ENCODE results near the gene PPIL3. TPM values are rescaled to one million over a fixed set of nuclear protein-coding genes. Genes with fewer than 3 reads are reported as not detected.

The PPIL3 gene
- total and polyA plus RNA-seq, 11 donors: 11.3 to 27.7 (median 20.8) TPM

DNA sequence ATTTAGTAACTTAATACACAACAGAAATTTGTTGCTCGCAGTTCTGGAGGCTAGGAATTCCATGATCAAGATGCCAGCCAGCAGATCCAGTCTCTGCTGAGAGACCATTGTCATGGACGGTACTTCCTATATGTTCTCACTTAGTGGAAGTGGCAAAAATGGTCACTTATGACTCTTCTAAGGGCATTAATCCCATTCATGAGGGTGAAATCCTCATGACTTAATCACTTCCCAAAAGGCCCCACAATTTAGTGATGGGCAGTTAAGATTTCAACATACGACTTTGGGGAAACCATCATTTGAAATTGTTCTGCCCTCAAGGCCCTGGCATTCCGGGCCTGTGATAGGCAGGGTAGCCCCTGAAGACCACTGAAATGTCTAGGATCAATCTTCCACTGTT is 54.2 kb downstream of the PPIL3 start:
- Histone ChIP-seq H3K4me3 (no peak overlapping the region), H3K27ac (no peak overlapping the region), H3K36me3 (no peaks in the 10 kb centered on the region), H3K4me1 (no peaks in the 10 kb centered on the region), H3K27me3 (no peaks in the 10 kb centered on the region), H3K9me3 (peaks cover 0 to 21% (median 12%) of the 10 kb centered on the region in 12 donors)
- intact Hi-C loops (cut with DNase I): no loop called here
- no peak for ATAC-seq
- DNase-seq: no peak
- 87 to 90% (median 89%) methylated on average over 4 of the region's 4 CpGs for WGBS, 4 donors
- no peak for TF ChIP-seq POLR2A (IDR thresholded peaks at IDR 0.05)
- TF ChIP-seq, protein P1, sequence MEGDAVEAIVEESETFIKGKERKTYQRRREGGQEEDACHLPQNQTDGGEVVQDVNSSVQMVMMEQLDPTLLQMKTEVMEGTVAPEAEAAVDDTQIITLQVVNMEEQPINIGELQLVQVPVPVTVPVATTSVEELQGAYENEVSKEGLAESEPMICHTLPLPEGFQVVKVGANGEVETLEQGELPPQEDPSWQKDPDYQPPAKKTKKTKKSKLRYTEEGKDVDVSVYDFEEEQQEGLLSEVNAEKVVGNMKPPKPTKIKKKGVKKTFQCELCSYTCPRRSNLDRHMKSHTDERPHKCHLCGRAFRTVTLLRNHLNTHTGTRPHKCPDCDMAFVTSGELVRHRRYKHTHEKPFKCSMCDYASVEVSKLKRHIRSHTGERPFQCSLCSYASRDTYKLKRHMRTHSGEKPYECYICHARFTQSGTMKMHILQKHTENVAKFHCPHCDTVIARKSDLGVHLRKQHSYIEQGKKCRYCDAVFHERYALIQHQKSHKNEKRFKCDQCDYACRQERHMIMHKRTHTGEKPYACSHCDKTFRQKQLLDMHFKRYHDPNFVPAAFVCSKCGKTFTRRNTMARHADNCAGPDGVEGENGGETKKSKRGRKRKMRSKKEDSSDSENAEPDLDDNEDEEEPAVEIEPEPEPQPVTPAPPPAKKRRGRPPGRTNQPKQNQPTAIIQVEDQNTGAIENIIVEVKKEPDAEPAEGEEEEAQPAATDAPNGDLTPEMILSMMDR (IDR thresholded peaks at IDR 0.05): no peak

DNA sequence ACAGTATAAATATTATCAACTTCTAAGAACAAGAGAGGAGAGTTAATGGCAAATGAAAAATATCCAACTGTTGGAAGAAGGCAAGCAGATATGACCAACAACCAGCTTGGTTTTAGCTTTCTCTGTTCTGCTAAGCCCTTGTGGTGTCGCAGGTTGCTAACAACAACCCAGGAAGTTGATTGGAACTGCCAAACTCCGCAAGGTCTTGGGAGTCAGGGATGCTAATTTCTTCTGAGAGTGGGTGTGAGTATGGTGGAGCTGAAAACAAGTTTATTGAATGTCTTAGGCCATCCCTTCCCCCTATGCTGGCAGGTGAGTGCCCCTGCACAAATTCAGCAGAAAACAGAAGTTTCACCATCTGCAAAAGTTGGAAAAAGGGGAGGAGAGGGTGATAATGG is 59.6 kb downstream of the PPIL3 start:
- no peaks in the 10 kb centered on the region for H3K9me3 ChIP-seq
- H3K4me3 ChIP-seq: no peak overlapping the region
- peaks cover 0 to 10% (median 1%) of the 10 kb centered on the region in 12 donors for H3K4me1 ChIP-seq
- H3K36me3 ChIP-seq: peaks cover 0 to 22% (median 12%) of the 10 kb centered on the region in 9 donors
- H3K27ac ChIP-seq: no peak overlapping the region
- no peaks in the 10 kb centered on the region for H3K27me3 ChIP-seq
- ATAC-seq (no peak), DNase-seq (no peak)
- TF ChIP-seq, protein P1 (IDR thresholded peaks at IDR 0.05): no peak
- no peak for TF ChIP-seq POLR2A (IDR thresholded peaks at IDR 0.05)
- 91 to 98% (median 94%) methylated on average over 2 of the region's 2 CpGs for WGBS, 4 donors
- intact Hi-C loops (cut with DNase I): no loop called here

DNA sequence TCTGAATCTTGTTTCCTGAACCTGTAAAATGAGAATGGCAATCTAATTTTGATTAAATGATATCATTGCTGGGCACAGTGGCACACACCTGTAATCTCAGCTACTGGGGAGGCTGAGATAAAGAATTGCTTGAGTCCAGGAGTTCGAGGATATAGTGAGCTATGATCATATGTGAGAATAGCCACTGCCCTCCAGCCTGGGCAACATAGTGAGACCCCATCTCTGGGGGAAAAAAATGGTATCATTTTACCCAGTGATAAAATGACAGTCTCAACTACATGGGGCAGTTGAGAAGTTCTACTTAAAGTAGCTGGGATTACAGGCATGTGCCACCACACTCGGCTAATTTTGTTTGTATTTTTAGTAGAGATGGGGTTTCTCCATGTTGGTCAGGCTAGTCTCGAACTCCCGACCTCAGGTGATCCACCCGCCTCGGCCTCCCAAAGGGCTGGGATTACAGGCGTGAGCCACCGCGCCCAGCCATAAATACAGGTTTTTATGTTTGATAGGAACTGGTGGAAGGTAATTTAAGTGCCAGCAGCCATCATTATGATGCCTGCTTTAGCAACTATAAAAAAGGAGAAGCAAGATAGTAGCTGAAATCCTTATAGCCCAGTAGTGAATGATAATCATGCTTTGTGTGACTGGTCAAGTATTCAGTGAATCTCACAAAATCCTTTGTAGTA is 60.2 kb downstream of the PPIL3 start:
- DNase-seq: no peak
- intact Hi-C loops (cut with DNase I): no loop called here
- no peak for ATAC-seq
- Histone ChIP-seq H3K27me3 (no peaks in the 10 kb centered on the region), H3K9me3 (no peaks in the 10 kb centered on the region), H3K27ac (no peak overlapping the region), H3K4me1 (peaks cover 0 to 15% (median 1%) of the 10 kb centered on the region in 12 donors), H3K4me3 (no peak overlapping the region), H3K36me3 (peaks cover 0 to 27% (median 17%) of the 10 kb centered on the region in 9 donors)
- WGBS, 4 donors: 94 to 98% (median 96%) methylated on average over 9 of the region's 9 CpGs
- TF ChIP-seq, protein P1 (IDR thresholded peaks at IDR 0.05): no peak
- no peak for TF ChIP-seq POLR2A (IDR thresholded peaks at IDR 0.05)

DNA sequence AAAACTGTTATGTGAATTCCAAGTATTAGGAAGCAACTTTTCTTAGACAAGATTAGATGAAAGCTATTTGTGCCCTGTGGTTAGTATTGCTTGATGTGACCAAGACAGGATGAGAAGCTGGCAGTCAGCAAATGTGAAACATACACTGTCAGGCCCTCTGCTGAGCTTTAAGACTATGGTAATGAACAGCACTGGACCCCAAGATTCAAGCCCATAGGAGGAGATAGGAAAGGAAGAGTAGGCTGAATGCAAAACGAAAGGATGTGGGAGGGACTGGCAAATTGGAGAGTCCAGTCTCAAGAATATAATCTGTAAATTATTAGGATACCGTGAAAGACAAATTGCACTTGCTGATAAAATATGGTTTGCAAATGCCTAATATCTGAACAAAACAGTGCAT is 60.8 kb downstream of the PPIL3 start:
- no peak for ATAC-seq

More for the DNA sequence above, 60.8 kb downstream of the PPIL3 start:
- H3K27me3 ChIP-seq: no peaks in the 10 kb centered on the region
- intact Hi-C loops (cut with DNase I): no loop called here
- no peak overlapping the region for H3K4me3 ChIP-seq
- H3K27ac ChIP-seq: no peak overlapping the region
- TF ChIP-seq, protein P1 (IDR thresholded peaks at IDR 0.05): no peak
- TF ChIP-seq POLR2A (IDR thresholded peaks at IDR 0.05): no peak
- 81 to 89% (median 86%) methylated on average over 2 of the region's 2 CpGs for WGBS, 4 donors
- H3K4me1 ChIP-seq: peaks cover 0 to 15% (median 1%) of the 10 kb centered on the region in 12 donors
- H3K36me3 ChIP-seq: peaks cover 0 to 32% (median 20%) of the 10 kb centered on the region in 9 donors
- no peak for DNase-seq
- no peaks in the 10 kb centered on the region for H3K9me3 ChIP-seq

All from heart left ventricle (tissue), 16 donors.